Measurements from ENCODE around the gene PROSER2.
"Not testable (repeated sequence)": the region's sequence is repeated elsewhere in the genome, so short reads cannot be mapped to it uniquely, and the experiment has no call there.

PROSER2 gene

GRCh38 chr10:11849277-11849676, 26.1 kb downstream of the PROSER2 start:
- H2AK5ac ChIP-seq (ENCODE audit: low read length) = no peak overlapping the region
- DNase-seq = no peak
- no peak overlapping the region for H3K4ac ChIP-seq (ENCODE audit: low read depth, low read length)
- no peak overlapping the region for H3K23ac ChIP-seq (ENCODE audit: low read length)
- no CpG with 5 or more reads among the region's 1 CpG for WGBS (ENCODE audit: extremely low coverage, insufficient coverage, insufficient read length)
- H2BK12ac ChIP-seq (ENCODE audit: low read length) = no peak overlapping the region
- no peak overlapping the region for H2AFZ ChIP-seq (ENCODE audit: insufficient read depth, low read length, poor library complexity)
- H3K9me3 ChIP-seq (ENCODE audit: insufficient read depth, low read depth, low read length) = no peaks in the 10 kb centered on the region
- H3K4me3 ChIP-seq (ENCODE audit: low read depth, low read length) = no peak overlapping the region
- H3K9ac ChIP-seq (ENCODE audit: low read length) = no peak overlapping the region
- no peak overlapping the region for H3K27ac ChIP-seq (ENCODE audit: low read depth, low read length)
- no peak overlapping the region for H3K18ac ChIP-seq (ENCODE audit: low read length)
- no peak overlapping the region for H2BK120ac ChIP-seq (ENCODE audit: insufficient read depth, low read length, poor library complexity)
- no peaks in the 10 kb centered on the region for H3K27me3 ChIP-seq (ENCODE audit: insufficient read depth, low read length)
- H3K79me2 ChIP-seq (ENCODE audit: control insufficient read depth, insufficient read depth, low read length, poor library complexity) = no peaks in the 10 kb centered on the region
- H4K8ac ChIP-seq (ENCODE audit: low read depth, low read length) = no peak overlapping the region
- peaks cover 15 to 21% of the 10 kb centered on the region in 2 experiments for H3K36me3 ChIP-seq (ENCODE audit: control insufficient read depth in 1 of 2, insufficient read depth in 2 of 2, low read length in 2 of 2)
- no peaks in the 10 kb centered on the region for H3K79me1 ChIP-seq (ENCODE audit: low read length)
- no peak overlapping the region for H4K91ac ChIP-seq (ENCODE audit: low read depth, low read length)
- H3K14ac ChIP-seq (ENCODE audit: low read length) = no peak overlapping the region
- no peak overlapping the region for H3K4me2 ChIP-seq (ENCODE audit: low read length)
- H2BK5ac ChIP-seq (ENCODE audit: low read depth, low read length, poor library complexity) = no peak overlapping the region
- H3K4me1 ChIP-seq (ENCODE audit: control insufficient read depth in 1 of 2, insufficient read depth in 2 of 2, low read length in 2 of 2) = peaks cover 0 to 5% of the 10 kb centered on the region in 2 experiments
- H4K12ac ChIP-seq (ENCODE audit: low read depth, low read length) = no peak overlapping the region

- no peaks in the 10 kb centered on the region for H3K79me2 ChIP-seq (ENCODE audit: control insufficient read depth, insufficient read depth, low read length, poor library complexity)
- H3K23ac ChIP-seq (ENCODE audit: low read length) = no peak overlapping the region
- H3K9ac ChIP-seq (ENCODE audit: low read length) = no peak overlapping the region
- H3K79me1 ChIP-seq (ENCODE audit: low read length) = no peaks in the 10 kb centered on the region
- H3K14ac ChIP-seq (ENCODE audit: low read length) = no peak overlapping the region
- H2AK5ac ChIP-seq (ENCODE audit: low read length) = no peak overlapping the region
- H2BK12ac ChIP-seq (ENCODE audit: low read length) = no peak overlapping the region
- no peak overlapping the region for H3K4ac ChIP-seq (ENCODE audit: low read depth, low read length)
- H4K91ac ChIP-seq (ENCODE audit: low read depth, low read length) = no peak overlapping the region
- H3K27ac ChIP-seq (ENCODE audit: low read depth, low read length) = no peak overlapping the region
- WGBS (ENCODE audit: extremely low coverage, insufficient coverage, insufficient read length) = no CpG with 5 or more reads among the region's 8 CpGs
- H3K27me3 ChIP-seq (ENCODE audit: insufficient read depth, low read length) = no peaks in the 10 kb centered on the region
- H2AFZ ChIP-seq (ENCODE audit: insufficient read depth, low read length, poor library complexity) = no peak overlapping the region
- H4K12ac ChIP-seq (ENCODE audit: low read depth, low read length) = no peak overlapping the region
- H2BK120ac ChIP-seq (ENCODE audit: insufficient read depth, low read length, poor library complexity) = no peak overlapping the region
- H3K18ac ChIP-seq (ENCODE audit: low read length) = no peak overlapping the region
- H3K4me1 ChIP-seq (ENCODE audit: control insufficient read depth in 1 of 2, insufficient read depth in 2 of 2, low read length in 2 of 2) = peaks cover 0 to 5% of the 10 kb centered on the region in 2 experiments
- no peak for DNase-seq
- no peak overlapping the region for H3K4me3 ChIP-seq (ENCODE audit: low read depth, low read length)
- H2BK5ac ChIP-seq (ENCODE audit: low read depth, low read length, poor library complexity) = no peak overlapping the region
- no peak overlapping the region for H4K8ac ChIP-seq (ENCODE audit: low read depth, low read length)
- H3K9me3 ChIP-seq (ENCODE audit: insufficient read depth, low read depth, low read length) = no peaks in the 10 kb centered on the region
- no peak overlapping the region for H3K4me2 ChIP-seq (ENCODE audit: low read length)
- H3K36me3 ChIP-seq (ENCODE audit: control insufficient read depth in 1 of 2, insufficient read depth in 2 of 2, low read length in 2 of 2) = peaks cover 15 to 21% of the 10 kb centered on the region in 2 experiments
These were observed 26.8 kb downstream of the PROSER2 start for GRCh38 chr10:11849911-11850310.

- Histone ChIP-seq H3K18ac (ENCODE audit: low read length) (no peak overlapping the region), H2AK5ac (ENCODE audit: low read length) (no peak overlapping the region)
- no CpG with 5 or more reads among the region's 13 CpGs for WGBS (ENCODE audit: extremely low coverage, insufficient coverage, insufficient read length)
These were observed 28.8 kb downstream of the PROSER2 start for GRCh38 chr10:11851910-11852309.

GRCh38 chr10:11852637-11853036, 29.5 kb downstream of the PROSER2 start:
- H2AK5ac ChIP-seq (ENCODE audit: low read length); H3K27me3 ChIP-seq (ENCODE audit: insufficient read depth, low read length); H3K9ac ChIP-seq (ENCODE audit: low read length); H3K79me1 ChIP-seq (ENCODE audit: low read length); H4K8ac ChIP-seq (ENCODE audit: low read depth, low read length); H2BK5ac ChIP-seq (ENCODE audit: low read depth, low read length, poor library complexity); H2BK120ac ChIP-seq (ENCODE audit: insufficient read depth, low read length, poor library complexity); H3K27ac ChIP-seq (ENCODE audit: low read depth, low read length); H3K79me2 ChIP-seq (ENCODE audit: control insufficient read depth, insufficient read depth, low read length, poor library complexity); H3K9me3 ChIP-seq (ENCODE audit: insufficient read depth, low read depth, low read length); H3K14ac ChIP-seq (ENCODE audit: low read length); H4K91ac ChIP-seq (ENCODE audit: low read depth, low read length); H3K18ac ChIP-seq (ENCODE audit: low read length); H3K4me2 ChIP-seq (ENCODE audit: low read length); H3K23ac ChIP-seq (ENCODE audit: low read length); H4K12ac ChIP-seq (ENCODE audit: low read depth, low read length); H2AFZ ChIP-seq (ENCODE audit: insufficient read depth, low read length, poor library complexity); H3K4me1 ChIP-seq (ENCODE audit: control insufficient read depth in 1 of 2, insufficient read depth in 2 of 2, low read length in 2 of 2); H3K4ac ChIP-seq (ENCODE audit: low read depth, low read length); H2BK12ac ChIP-seq (ENCODE audit: low read length); DNase-seq; H3K4me3 ChIP-seq (ENCODE audit: low read depth, low read length): not testable (repeated sequence)
- H3K36me3 ChIP-seq (ENCODE audit: control insufficient read depth in 1 of 2, insufficient read depth in 2 of 2, low read length in 2 of 2) = peaks cover 17 to 27% of the 10 kb centered on the region in 2 experiments
- WGBS (ENCODE audit: extremely low coverage, insufficient coverage, insufficient read length) = no CpG with 5 or more reads among the region's 13 CpGs

More at GRCh38 chr10:11851910-11852309, 28.8 kb downstream of the PROSER2 start:
- H2BK12ac ChIP-seq (ENCODE audit: low read length) = no peak overlapping the region
- no peak overlapping the region for H3K14ac ChIP-seq (ENCODE audit: low read length)
- H3K4me1 ChIP-seq (ENCODE audit: control insufficient read depth in 1 of 2, insufficient read depth in 2 of 2, low read length in 2 of 2) = peaks cover 0 to 5% of the 10 kb centered on the region in 2 experiments
- H3K79me1 ChIP-seq (ENCODE audit: low read length) = no peaks in the 10 kb centered on the region
- no peak overlapping the region for H4K91ac ChIP-seq (ENCODE audit: low read depth, low read length)
- H3K36me3 ChIP-seq (ENCODE audit: control insufficient read depth in 1 of 2, insufficient read depth in 2 of 2, low read length in 2 of 2) = peaks cover 15 to 26% of the 10 kb centered on the region in 2 experiments
- no peak overlapping the region for H2AFZ ChIP-seq (ENCODE audit: insufficient read depth, low read length, poor library complexity)
- H3K79me2 ChIP-seq (ENCODE audit: control insufficient read depth, insufficient read depth, low read length, poor library complexity) = no peaks in the 10 kb centered on the region
- H4K8ac ChIP-seq (ENCODE audit: low read depth, low read length) = no peak overlapping the region
- no peaks in the 10 kb centered on the region for H3K27me3 ChIP-seq (ENCODE audit: insufficient read depth, low read length)
- no peak overlapping the region for H3K4me3 ChIP-seq (ENCODE audit: low read depth, low read length)
- H2BK5ac ChIP-seq (ENCODE audit: low read depth, low read length, poor library complexity) = no peak overlapping the region
- no peak overlapping the region for H3K9ac ChIP-seq (ENCODE audit: low read length)
- H3K27ac ChIP-seq (ENCODE audit: low read depth, low read length) = no peak overlapping the region
- no peak overlapping the region for H4K12ac ChIP-seq (ENCODE audit: low read depth, low read length)
- no peak overlapping the region for H3K4me2 ChIP-seq (ENCODE audit: low read length)
- no peak overlapping the region for H2BK120ac ChIP-seq (ENCODE audit: insufficient read depth, low read length, poor library complexity)
- no peaks in the 10 kb centered on the region for H3K9me3 ChIP-seq (ENCODE audit: insufficient read depth, low read depth, low read length)
- no peak overlapping the region for H3K4ac ChIP-seq (ENCODE audit: low read depth, low read length)
- DNase-seq = no peak
- H3K23ac ChIP-seq (ENCODE audit: low read length) = no peak overlapping the region

All from trophoblast cell (in vitro differentiated cells and primary cell).